NCI-H1436 (cell line): ENCODE results near the gene CACNG3.
"Not testable (repeated sequence)": the region's sequence is repeated elsewhere in the genome, so short reads cannot be mapped to it uniquely, and the experiment has no call there.

Experiments
- DNase-seq: peaks from one replicate; lab custom pipeline; 2025; lab: John Stamatoyannopoulos, UW

CACNG3 gene

GRCh38 chr16:24255456-24256371 lies at the start of gene CACNG3:
TSS of gene CACNG3 (plus strand) at chr16:24256335. CDS start at chr16:24256755, 420 bp downstream.
- no peak for DNase-seq

- DNase-seq = no peak
Measured at GRCh38 chr16:24206926-24207325, 49.2 kb upstream of the CACNG3 start.

- DNase-seq = peak; percentile 8
Measured at GRCh38 chr16:24208710-24209109, 47.4 kb upstream of the CACNG3 start.

GRCh38 chr16:24214992-24215391 lies 41.1 kb upstream of the CACNG3 start:
- no peak for DNase-seq

- DNase-seq = no peak
Measured at GRCh38 chr16:24216961-24217360, 39.2 kb upstream of the CACNG3 start.

- no peak for DNase-seq
Measured at GRCh38 chr16:24217461-24217860, 38.7 kb upstream of the CACNG3 start.

- no peak for DNase-seq
Measured at GRCh38 chr16:24218299-24218698, 37.8 kb upstream of the CACNG3 start.

GRCh38 chr16:24221219-24221618 lies 34.9 kb upstream of the CACNG3 start:
- no peak for DNase-seq

- DNase-seq = no peak
Measured at GRCh38 chr16:24228514-24228913, 27.6 kb upstream of the CACNG3 start.

- no peak for DNase-seq
Measured at GRCh38 chr16:24232936-24233335, 23.2 kb upstream of the CACNG3 start.

GRCh38 chr16:24234737-24235136 lies 21.4 kb upstream of the CACNG3 start:
- no peak for DNase-seq

GRCh38 chr16:24235806-24236205 lies 20.3 kb upstream of the CACNG3 start:
- DNase-seq = no peak

GRCh38 chr16:24238846-24239245 lies 17.3 kb upstream of the CACNG3 start:
- not testable (repeated sequence) for DNase-seq

GRCh38 chr16:24246911-24247607 lies 9.1 kb upstream of the CACNG3 start:
- no peak for DNase-seq

GRCh38 chr16:24253192-24253591 lies 2.9 kb upstream of the CACNG3 start:
- DNase-seq = peak; percentile 69

- DNase-seq = no peak
Measured at GRCh38 chr16:24257958-24258357, 1.8 kb downstream of the CACNG3 start.

- no peak for DNase-seq
Measured at GRCh38 chr16:24258791-24259190, 2.7 kb downstream of the CACNG3 start.

- no peak for DNase-seq
Measured at GRCh38 chr16:24262816-24263215, 6.7 kb downstream of the CACNG3 start.

- no peak for DNase-seq
Measured at GRCh38 chr16:24270721-24271442, 14.7 kb downstream of the CACNG3 start.

GRCh38 chr16:24272379-24272778 lies 16.2 kb downstream of the CACNG3 start:
- no peak for DNase-seq

GRCh38 chr16:24273508-24274182 lies 17.5 kb downstream of the CACNG3 start:
- DNase-seq = no peak

- DNase-seq = no peak
Measured at GRCh38 chr16:24275413-24275812, 19.3 kb downstream of the CACNG3 start.
